Inferior parietal cortex (tissue), 1 donor: Measurements from ENCODE around the gene MYO1D.

Experiments
- DNase-seq: peaks from one replicate; pipeline ENCODE4 v3.0.0-alpha.2; 2016; ENCODE audit errors: extremely low spot score

MYO1D gene

DNA sequence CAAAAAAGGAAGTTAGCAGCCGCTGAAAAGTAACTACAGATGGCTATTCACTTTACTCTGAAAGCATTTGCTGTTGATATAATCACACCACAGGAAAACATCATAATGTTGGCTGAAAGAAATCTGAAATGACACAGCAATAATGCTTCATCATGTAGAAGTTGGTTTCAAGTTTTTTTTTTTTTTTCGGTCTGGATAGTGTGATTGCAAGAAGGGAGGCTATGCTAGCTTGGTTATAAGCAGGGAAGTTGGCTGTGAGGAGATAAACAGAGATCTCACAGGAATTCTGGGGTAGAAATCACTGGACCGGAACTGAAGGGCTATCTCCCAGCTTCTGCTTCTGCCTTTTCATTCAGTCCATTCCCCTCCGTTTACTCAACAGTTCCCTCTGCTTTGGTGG lies 57.9 kb downstream of the MYO1D start:
- no peak for DNase-seq

DNA sequence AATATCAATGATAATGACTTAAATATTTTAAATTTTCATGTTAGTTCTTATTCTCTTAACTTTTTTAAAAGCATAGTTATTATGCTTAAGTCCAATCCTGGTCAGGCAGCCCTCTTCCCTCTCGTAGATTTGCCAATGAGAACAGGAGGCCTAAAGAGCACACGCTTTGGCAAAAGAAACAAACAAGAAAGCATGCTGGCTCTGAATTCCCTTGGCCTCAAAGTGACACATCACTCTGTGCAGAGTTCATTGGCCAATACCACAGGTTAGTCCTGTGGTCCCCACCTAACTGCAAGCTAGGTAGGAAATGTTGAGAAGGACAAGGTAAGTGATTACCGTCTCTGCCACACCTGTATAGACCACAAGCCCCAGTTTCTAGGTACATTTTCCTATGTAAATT lies 61.5 kb downstream of the MYO1D start:
- no peak for DNase-seq

DNA sequence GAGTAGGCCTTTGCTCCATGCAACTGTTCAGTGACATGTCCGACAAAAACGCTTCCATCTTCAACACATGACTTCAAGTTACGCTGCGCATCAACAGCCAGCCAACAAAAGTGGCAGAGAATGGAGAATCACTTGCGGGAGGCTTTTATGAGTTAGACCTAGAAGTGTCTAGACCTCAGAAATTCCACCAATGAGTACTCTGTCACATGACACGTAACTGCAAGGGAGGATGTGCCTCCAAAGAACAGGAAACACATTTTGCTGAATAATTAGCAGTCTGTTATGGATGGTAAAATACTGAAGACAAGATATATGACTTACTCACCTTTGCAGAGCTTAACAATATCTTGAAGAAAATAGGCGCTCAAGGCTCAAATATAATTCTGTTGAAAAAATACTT lies 62.1 kb downstream of the MYO1D start:
- no peak for DNase-seq

DNA sequence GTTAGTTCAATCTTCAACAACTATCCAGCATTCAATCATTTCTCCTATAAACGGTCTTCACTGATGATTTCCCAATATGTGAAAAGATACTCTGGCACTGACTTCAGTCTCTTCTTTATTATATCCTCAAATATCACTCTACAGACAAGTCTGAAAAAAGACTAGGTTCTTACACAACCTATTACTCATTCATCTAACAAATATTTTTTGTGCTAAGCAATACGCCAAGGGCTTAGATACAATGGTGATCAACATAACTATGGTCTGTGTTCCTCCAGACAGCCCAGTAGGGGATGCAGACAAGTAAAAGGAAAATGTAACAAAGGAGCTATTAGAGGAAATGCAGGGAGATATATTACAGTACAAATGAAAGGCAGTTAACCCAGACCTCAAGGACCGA lies 63.9 kb downstream of the MYO1D start:
- DNase-seq: no peak

DNA sequence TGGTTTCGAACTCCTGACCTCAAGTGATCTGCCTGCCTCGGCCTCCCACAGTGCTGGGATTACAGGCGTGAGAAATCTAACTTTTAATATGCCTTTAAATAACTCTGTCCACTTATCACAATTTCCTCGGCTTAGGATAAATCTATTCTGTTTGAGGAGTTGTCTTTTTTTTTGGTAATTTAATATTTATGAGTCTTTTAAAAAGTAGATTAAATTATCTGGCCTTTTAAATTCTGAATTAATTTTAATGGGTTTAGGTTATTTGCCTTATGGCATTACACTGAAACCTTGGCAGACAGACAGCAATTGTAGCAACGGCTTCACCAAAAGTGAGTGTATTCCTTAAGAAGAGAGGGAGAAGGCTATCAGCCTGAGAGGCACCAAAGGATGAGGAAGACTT lies 66.2 kb downstream of the MYO1D start:
- no peak for DNase-seq

DNA sequence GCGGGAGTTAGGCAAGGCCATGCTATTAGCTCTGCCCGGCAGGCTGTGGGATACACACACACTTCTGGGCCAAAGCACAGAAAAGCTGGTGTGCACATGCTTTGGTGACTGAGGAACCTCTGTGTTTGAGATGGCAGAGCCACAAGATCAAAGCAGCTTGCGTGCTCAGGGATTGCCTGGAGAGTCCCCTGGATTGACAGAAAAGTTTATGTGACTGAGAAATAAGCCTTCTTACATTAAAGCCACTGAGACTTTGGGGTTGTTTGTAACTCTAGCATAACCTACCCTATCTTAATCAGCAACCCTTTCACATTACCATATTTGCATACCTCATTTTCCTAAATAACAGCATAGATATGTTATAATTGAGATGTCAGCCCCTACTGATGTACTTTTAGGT lies 69.3 kb downstream of the MYO1D start:
- no peak for DNase-seq

DNA sequence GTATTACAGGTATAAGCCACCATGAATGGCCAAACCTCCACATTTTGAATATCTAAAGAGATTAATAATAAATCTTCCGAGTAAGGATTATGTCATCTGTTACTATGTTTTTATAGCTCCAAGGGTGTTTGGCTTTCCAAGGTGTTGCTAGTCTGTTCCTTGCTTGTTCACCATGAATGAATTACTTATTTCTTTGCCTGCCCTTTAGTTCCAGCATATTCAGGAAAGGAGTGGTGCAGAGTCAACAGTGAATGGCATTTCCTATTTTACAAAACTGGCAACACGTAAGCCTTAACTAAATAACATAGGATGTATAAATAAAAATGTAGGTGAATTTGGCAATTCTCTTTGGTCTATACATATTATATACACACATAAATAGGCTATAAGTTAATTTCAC lies 70.3 kb downstream of the MYO1D start:
- no peak for DNase-seq

DNA sequence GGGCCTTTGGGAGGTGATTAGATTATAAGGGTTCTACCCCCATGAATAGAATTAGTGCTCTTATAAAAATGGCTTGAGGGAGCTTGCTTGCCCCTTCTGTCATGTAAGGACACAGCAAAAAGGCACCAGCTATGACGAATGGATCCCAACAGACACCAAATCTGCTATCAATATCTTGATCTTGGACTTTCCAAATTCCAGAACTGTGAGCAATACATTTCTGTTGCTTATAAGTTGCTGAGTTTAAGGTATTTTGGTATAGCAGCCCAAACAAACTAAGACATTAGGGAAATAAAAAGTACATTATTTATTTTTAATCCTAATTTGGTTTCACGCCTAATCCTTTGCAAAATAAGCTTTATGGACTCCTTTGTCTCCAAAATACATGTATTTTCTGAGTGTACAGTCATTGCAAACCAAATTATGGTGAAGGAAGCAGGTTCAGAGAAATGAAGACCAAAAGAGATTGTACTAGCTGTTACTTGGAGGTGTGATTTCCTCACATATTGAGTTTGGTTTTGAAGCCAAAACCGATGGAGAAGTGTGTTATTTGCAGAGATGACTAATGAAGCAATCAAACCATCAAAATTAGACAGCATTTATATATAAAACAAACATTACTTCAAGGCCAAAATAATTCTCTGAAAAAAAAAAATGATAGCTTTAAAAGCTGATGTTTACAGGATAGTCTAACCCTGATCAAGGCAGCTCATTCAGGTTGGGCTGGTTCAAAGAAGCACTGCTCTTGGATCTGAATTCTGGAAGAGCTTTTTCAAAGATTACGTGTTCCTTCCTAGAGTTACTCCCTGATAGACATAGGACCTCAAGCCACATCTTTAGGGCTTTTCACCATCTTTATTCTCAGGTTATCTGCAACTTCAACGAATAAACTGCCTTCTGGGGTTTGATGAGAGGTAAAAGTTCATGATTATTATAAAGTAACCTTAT lies 71.6 kb downstream of the MYO1D start:
- DNase-seq: no peak

DNA sequence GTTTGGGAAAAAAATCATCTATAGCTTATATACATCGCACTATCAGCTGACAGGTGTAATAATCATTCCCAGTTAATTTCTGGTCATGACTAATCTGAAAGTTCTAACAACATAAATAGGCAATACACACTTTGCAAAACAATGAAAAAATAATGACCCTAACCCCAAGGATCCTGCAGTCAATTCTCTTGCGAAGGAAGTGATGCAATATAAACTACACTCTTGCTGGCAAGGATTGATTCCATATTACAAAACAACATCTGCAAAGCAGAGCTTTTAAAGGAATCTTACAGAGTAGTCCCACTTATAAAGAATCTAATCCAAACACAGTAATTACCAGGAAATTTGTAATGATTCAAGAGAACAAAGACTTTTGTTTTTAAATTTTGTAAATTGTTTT lies 73.4 kb downstream of the MYO1D start:
- no peak for DNase-seq

DNA sequence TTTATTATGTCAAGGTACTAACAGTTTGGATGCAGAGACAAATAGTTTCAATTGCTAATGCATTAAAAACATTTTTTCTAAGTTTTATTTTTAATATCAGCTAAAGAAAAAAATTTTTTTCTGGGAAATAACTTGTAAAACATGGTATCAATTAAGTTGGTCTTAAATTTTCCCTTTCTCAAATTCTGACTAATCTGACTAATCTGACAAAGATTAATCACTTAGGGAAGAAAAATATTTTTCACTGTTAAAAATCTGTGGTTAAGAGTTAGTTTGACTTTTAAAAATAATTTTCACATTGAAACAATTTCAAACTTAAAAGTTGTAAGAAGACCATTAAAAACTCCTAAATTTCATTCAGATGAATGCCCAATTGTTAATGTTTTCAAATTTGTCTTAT lies 74.6 kb downstream of the MYO1D start:
- DNase-seq: no peak

DNA sequence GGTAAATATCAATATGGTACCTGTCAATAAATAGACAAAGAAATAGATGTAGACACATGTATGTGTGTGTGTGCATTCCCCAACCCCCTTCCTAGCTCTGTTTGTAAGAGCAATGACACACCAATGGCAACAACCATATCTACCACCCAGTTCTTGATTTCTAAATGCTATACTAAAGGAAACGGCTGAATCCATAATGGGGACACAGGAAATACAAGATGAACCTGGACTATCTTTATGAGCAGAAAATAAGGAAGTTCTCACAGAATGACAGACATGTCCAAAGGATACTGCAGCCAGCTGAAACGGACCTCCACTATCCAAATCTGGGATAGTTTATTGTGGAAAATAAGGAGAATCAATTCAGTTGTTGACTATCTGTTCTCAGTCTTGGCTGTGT lies 75.3 kb downstream of the MYO1D start:
- no peak for DNase-seq

DNA sequence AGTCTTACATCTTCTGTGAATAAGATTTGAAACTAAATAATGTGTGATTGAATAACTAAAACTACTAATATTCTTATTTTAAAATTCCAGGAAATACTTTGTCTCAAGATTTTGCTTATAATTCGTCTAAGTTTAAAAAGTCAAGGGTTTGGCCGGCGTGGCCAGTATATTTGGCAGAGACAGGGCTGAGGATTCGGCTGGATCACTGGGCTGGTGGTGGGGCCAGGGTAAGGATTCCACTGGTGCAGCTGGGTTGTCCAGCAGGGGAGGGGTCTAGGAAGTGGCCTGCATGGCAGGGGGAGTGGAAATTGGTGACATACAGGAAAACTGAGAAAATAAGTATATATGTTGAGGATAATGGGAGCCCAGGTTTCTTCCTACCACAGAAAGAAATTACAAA lies 75.7 kb downstream of the MYO1D start:
- no peak for DNase-seq

DNA sequence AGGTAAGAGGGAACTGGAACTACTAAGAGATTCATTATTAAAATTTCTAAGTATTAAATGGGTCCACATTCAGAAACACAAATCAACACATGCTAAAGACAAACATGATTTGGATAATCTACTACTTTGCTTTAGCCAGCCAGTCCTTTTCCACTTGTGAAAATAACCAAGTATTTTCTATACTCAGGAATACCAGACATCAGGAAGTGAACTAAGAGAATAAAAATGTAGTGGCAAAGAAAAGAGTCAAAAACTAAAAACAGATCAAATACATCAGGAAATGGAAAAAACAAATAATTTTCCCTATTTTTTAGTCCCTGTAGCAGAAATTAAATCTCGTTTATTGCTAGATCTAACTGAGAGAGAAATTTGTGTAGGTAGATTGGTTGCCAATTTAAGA lies 78.0 kb downstream of the MYO1D start:
- DNase-seq: no peak

DNA sequence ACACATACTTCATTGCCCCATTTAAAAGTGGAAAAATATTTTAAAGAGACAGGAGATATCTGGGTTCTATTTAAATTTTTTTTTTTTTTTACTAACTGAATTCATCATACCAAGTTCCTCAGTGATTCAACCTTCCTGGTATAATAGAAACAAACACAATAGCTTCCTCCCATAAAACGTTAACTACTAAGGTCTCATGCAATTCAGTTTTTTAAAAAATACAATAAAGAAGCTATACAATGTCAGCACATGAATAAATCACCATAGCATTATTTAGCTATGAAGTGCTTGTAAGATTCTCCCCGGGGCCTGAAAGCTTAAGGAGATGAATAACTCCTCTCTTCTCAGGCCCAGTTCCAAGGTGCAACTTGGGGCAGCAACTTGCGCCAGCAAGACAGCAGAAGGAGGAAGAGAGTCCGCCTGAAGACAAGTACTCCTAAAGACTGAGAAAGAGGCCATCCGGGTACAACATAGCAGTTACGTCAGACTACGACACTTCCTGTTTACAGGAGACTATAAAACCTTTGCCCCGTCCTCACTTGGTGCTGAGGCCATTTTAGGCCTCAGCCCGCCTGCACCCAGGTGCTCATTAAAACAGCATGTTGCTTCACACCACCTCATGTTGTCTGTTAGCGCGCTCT lies 81.5 kb downstream of the MYO1D start:
- DNase-seq: no peak

DNA sequence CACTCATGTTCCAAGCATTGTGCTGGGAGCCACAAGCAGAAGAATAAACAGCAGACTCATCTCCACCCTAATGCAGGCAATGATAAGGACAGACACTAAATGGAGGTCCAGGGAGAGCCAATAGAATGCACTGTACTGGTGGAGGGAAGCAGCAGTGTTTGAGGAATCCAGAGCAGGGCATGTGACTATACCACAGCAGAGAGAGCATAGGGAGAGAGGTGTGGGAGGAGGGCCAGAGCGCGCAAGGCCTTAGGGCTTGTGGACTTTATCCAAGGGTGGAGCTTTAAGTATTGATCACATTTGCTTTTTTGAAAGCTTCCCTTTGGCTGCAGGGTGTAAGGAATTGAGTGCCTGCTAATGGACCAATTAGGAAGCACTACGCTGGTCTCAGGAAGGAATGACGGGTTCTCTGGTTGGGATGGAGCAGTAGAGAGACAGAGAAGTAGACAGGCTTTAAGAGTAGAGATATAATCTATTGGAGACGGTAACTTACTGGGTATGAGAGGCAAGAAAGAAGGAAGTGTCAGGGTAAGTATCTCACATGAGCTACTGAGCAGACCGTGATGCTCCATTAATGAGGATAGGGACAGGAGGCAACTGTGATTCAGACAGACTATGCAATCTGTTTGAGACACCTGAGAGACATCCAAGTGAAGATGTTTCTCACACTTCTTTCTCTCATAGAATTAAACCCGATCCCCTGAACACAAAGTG lies 82.2 kb downstream of the MYO1D start:
- no peak for DNase-seq

DNA sequence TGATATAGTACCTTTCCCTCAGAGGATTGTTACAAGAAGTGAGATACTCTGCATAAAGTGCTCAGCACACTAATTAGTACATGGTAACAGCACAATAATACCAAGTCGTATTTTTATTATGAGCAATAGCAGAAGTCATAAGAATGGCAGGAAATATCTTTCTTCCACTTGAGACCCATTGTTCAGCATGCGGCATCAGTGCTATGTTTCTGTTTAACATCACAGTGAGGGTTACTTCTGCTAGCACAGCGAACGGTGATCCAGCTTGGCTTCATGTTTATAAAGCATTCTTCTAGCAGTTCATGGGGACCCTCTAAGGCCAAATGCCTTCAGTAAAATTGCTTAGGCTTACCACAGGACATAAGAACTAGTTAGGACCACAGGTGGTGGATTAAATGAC lies 83.1 kb downstream of the MYO1D start:
- no peak for DNase-seq

DNA sequence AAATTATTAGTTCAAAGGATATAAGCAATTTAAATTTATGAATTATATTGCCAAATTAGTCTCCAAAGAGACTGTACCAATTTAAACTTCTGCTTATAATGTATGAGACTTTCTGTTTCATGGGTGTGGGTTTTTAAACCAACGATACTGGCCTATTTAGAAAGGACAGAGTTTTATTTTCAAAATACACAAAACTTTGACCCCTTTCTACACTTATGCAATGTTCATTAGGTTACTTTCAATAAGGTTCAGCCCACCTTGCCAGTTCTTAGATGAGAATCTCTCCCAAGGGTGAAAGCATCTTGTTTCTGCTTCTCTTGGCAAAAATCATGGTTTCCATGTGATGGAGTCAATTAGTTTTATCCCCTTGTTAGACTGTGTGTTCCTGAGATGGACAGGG lies 84.7 kb downstream of the MYO1D start:
- DNase-seq: no peak

DNA sequence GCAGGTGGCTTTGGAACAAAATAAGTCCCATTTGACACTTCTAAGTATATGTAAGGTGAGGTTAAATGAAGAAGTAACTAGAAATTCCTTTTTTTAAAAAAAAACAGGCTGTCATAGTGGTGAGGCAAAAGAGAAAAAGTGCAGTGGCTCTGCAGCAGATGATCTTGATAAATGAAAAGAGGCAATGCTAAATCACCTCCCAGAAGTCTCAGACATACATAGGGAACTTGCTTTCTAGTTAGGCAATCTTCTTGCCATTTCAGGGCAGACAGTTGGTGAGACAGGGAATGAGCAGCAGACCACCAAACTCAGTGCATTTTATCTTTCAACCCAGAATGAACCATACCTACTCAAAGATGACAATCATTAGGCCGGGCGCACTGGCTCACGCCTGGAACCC lies 90.8 kb downstream of the MYO1D start:
- no peak for DNase-seq

DNA sequence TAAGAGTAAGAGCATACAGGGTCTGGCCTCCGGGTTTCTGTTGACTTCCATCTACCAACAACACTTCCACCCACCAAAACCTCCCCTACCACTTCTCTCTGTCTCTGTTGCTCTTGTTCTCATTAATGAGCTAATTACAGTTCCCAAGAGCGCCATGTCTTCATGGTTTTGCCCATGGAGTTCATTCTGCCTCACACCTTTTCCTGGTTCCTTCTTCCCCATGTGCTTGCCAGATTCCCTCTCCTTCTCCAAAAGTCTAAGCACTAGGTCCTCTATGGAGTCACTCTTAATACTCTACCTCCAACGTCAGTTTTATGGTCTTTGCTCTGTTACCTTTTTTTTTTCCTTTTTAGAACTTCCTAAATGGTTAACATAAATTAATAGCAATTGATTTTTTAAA lies 92.8 kb downstream of the MYO1D start:
- no peak for DNase-seq

DNA sequence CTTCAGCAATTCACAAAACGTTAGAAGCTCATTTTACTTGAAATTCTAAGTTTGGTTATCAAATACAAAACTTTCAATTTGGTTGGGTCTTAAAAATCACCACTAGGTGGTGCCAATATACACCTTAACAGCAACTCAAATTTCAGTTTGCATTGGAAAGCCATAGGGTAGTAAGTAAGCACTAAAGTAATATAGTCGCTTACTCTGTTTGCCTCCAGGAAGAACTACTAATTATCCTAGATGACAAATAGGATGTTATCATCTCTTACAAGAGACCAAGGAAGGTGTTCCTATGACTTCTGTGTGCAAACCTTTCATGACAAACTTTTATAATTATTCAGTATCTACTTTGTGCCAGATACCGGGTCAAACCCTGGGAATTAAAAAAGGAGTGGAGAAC lies 93.3 kb downstream of the MYO1D start:
- DNase-seq: peak; percentile 85

DNA sequence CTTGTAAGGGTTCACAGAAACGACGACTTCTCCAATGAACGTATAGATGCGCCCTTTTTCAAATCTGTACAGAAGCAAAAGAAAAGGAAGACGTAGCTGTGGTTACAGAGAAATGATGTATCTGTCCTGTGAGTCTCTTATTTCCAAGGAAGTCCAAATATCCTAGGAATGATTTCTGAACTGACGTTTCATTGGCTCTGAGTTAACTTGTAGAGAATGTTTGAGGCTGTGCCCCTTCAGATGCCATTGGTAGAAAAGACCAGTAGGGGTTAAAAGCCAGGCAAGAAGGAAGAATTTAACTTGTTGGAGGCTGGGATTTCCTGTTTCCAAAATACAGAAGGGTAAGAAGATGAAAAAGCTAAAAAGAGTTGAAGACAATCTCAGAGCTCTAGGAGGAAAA lies 96.2 kb downstream of the MYO1D start:
- no peak for DNase-seq

DNA sequence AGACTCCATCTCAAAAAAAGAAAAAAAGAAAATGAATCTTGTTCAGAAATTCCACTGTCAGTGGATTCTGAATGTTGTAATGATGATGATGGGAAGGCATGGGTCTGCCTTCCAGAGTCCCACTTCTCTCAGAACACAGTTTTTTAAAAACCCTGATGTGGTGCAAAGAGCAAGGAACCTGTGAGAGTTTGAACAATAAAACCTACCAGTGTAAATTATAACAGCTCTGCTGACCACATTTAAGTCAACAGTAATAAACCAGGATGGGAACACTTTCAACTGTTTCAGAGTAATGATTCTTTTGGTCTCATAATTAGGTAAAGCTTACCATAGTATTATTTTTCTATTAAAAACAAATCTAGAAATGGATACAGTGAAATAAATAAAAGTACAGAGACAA lies 99.0 kb downstream of the MYO1D start:
- no peak for DNase-seq

DNA sequence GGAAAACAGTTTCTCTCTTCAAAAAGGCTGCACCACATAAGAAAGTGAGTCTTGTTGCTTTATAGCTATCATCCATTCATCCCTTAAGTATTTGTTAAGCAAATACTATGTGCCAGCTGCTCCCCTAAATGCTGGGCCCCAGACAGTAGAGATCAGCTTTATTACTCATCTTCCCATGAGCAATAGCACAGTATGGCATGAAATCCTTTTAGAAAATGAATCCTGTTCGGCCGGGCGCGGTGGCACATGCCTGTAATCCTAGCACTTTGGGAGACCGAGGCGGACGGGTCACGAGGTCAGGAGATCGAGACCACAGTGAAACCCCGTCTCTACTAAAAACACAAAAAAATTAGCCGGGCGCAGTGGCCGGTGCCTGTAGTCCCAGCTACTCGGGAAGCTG lies 99.5 kb downstream of the MYO1D start:
- no peak for DNase-seq
